Vagina (tissue), 2 donors: ENCODE measurements around the gene MYO18A.

Source experiments
- POLR2A ChIP-seq, 2 donors: fragments of 450-650 bp; IDR thresholded peaks; one replicate each; pipeline ENCODE4 v1.6.1; 2017; ENCODE audit warnings: antibody characterized with exemption in 2 of 2, mild to moderate bottlenecking in 2 of 2, moderate library complexity in 2 of 2
- POLR2AphosphoS5 ChIP-seq, 2 donors: sonication (generic); formaldehyde crosslinking; IDR thresholded peaks; one replicate each; pipeline ENCODE4 v1.9.0; 2017; ENCODE audit warnings: antibody characterized with exemption in 2 of 2, mild to moderate bottlenecking in 2 of 2, low read depth in 1 of 2; ENCODE audit not compliant: insufficient read depth in 1 of 2
- TF ChIP-seq, protein P1 (sequence below), 3 experiments: fragments of 450-650 bp in 2 of 3; fragments of 200-600 bp in 1 of 3; sonication (generic) in 1 of 3; IDR thresholded peaks; one replicate each; pipeline ENCODE4 v1.5.1; 2017 to 2019; ENCODE audit warnings: antibody characterized with exemption in 3 of 3, mild to moderate bottlenecking in 2 of 3, moderate library complexity in 2 of 3

DNA sequence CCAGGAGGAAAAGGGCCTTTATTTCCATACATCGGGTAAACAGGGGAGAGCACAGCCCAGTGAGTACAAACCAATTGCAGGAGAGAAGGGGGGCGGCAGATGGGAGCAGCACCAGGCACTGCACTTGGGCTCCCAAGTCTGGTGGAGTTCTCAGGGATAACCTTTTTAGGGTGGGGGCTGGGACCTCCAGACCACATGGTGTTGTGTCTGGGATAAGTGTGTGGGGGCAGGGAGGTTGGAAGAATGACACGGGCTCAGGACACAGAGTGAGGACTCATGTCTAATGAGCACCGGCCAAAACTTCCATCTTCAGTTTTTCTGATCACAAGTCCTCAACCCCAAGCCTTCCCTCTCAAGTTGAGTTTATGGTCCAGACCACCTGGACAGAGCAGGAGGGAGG, 106.7 kb downstream of the MYO18A start:
- TF ChIP-seq, protein P1, sequence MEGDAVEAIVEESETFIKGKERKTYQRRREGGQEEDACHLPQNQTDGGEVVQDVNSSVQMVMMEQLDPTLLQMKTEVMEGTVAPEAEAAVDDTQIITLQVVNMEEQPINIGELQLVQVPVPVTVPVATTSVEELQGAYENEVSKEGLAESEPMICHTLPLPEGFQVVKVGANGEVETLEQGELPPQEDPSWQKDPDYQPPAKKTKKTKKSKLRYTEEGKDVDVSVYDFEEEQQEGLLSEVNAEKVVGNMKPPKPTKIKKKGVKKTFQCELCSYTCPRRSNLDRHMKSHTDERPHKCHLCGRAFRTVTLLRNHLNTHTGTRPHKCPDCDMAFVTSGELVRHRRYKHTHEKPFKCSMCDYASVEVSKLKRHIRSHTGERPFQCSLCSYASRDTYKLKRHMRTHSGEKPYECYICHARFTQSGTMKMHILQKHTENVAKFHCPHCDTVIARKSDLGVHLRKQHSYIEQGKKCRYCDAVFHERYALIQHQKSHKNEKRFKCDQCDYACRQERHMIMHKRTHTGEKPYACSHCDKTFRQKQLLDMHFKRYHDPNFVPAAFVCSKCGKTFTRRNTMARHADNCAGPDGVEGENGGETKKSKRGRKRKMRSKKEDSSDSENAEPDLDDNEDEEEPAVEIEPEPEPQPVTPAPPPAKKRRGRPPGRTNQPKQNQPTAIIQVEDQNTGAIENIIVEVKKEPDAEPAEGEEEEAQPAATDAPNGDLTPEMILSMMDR (IDR thresholded peaks at IDR 0.05): no peak
- TF ChIP-seq POLR2AphosphoS5 (IDR thresholded peaks at IDR 0.05; ENCODE audit: insufficient read depth in 1 of 2, low read depth in 1 of 2) (no peak), POLR2A (IDR thresholded peaks at IDR 0.05) (no peak)
